Measurements from ENCODE around the gene KCTD15.

Gene KCTD15

GRCh38 chr19:33755099-33756035 lies 41.3 kb upstream of the KCTD15 start:
- H3K36me3 ChIP-seq, result no peaks in the 10 kb centered on the region
- peaks cover 0 to 30% of the 10 kb centered on the region in 2 donors for H3K27me3 ChIP-seq
- DNase-seq, result no peak
- TF ChIP-seq, protein P1, sequence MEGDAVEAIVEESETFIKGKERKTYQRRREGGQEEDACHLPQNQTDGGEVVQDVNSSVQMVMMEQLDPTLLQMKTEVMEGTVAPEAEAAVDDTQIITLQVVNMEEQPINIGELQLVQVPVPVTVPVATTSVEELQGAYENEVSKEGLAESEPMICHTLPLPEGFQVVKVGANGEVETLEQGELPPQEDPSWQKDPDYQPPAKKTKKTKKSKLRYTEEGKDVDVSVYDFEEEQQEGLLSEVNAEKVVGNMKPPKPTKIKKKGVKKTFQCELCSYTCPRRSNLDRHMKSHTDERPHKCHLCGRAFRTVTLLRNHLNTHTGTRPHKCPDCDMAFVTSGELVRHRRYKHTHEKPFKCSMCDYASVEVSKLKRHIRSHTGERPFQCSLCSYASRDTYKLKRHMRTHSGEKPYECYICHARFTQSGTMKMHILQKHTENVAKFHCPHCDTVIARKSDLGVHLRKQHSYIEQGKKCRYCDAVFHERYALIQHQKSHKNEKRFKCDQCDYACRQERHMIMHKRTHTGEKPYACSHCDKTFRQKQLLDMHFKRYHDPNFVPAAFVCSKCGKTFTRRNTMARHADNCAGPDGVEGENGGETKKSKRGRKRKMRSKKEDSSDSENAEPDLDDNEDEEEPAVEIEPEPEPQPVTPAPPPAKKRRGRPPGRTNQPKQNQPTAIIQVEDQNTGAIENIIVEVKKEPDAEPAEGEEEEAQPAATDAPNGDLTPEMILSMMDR (IDR thresholded peaks at IDR 0.05), result no peak
- no peak overlapping the region for H3K4me3 ChIP-seq
- no peaks in the 10 kb centered on the region for H3K9me3 ChIP-seq
- H3K4me1 ChIP-seq, result peaks cover 0 to 4% (median 0%) of the 10 kb centered on the region in 4 donors
- H3K27ac ChIP-seq, result no peak overlapping the region
- intact Hi-C loops (cut with DNase I; ENCODE audit: low total_unique reads), result no loop called here

GRCh38 chr19:33756177-33756576 lies 40.5 kb upstream of the KCTD15 start:
- Histone ChIP-seq H3K27me3 (peaks cover 0 to 30% of the 10 kb centered on the region in 2 donors), H3K4me3 (no peak overlapping the region), H3K9me3 (no peaks in the 10 kb centered on the region), H3K36me3 (no peaks in the 10 kb centered on the region), H3K27ac (no peak overlapping the region), H3K4me1 (peaks cover 0 to 4% (median 0%) of the 10 kb centered on the region in 4 donors)
- TF ChIP-seq, protein P1 (IDR thresholded peaks at IDR 0.05), result no peak
- intact Hi-C loops (cut with DNase I; ENCODE audit: low total_unique reads), result no loop called here
- DNase-seq, result no peak

GRCh38 chr19:33758541-33759013 lies 38.1 kb upstream of the KCTD15 start:
- Histone ChIP-seq H3K4me3 (no peak overlapping the region), H3K4me1 (peaks cover 0 to 4% (median 0%) of the 10 kb centered on the region in 4 donors), H3K27me3 (peaks cover 0 to 27% of the 10 kb centered on the region in 2 donors), H3K9me3 (no peaks in the 10 kb centered on the region), H3K36me3 (no peaks in the 10 kb centered on the region), H3K27ac (no peak overlapping the region)
- no peak for DNase-seq
- intact Hi-C loops (cut with DNase I; ENCODE audit: low total_unique reads), result no loop called here
- TF ChIP-seq, protein P1 (IDR thresholded peaks at IDR 0.05), result no peak

DNA sequence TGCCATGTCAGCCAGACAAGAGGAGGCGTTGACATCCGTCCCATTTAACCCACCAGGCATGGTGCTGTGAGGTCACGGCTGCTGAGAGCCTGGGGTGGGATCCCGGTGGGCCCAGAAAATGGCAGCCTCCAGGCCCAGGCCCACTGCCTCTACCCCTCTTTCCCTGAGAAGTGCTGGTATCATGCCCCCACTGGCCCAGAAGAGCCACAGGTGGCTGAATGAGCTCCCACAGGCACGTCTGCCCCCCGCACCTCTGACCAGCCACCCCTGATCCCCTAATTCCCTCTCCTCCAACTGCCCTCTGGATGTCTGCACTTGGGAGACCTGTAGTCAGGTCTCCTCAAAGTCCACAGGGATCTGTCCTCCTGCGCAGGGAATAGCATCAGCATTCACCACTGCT lies 37.3 kb upstream of the KCTD15 start:
- intact Hi-C loops (cut with DNase I; ENCODE audit: low total_unique reads), result no loop called here
- no peak for DNase-seq
- peaks cover 0 to 22% of the 10 kb centered on the region in 2 donors for H3K27me3 ChIP-seq
- H3K27ac ChIP-seq, result no peak overlapping the region
- no peaks in the 10 kb centered on the region for H3K9me3 ChIP-seq
- H3K4me3 ChIP-seq, result no peak overlapping the region
- TF ChIP-seq, protein P1 (IDR thresholded peaks at IDR 0.05), result no peak
- H3K36me3 ChIP-seq, result no peaks in the 10 kb centered on the region
- peaks cover 0 to 4% (median 0%) of the 10 kb centered on the region in 4 donors for H3K4me1 ChIP-seq

GRCh38 chr19:33763633-33764371 lies 32.9 kb upstream of the KCTD15 start:
- no peaks in the 10 kb centered on the region for H3K36me3 ChIP-seq
- TF ChIP-seq, protein P1 (IDR thresholded peaks at IDR 0.05), result no peak
- intact Hi-C loops (cut with DNase I; ENCODE audit: low total_unique reads), result no loop called here
- no peaks in the 10 kb centered on the region for H3K9me3 ChIP-seq
- H3K27me3 ChIP-seq, result peaks cover 0 to 25% of the 10 kb centered on the region in 2 donors
- H3K27ac ChIP-seq, result no peak overlapping the region
- DNase-seq, result no peak
- no peaks in the 10 kb centered on the region for H3K4me1 ChIP-seq
- H3K4me3 ChIP-seq, result no peak overlapping the region

Measured in tibial artery (tissue), 4 donors.